SK-N-MC (cell line): ENCODE measurements around the gene CALR.

Source experiments
- DNase-seq: peaks from one replicate; pipeline ENCODE4 v3.0.0-alpha.2; 2011; ENCODE audit warnings: low read depth, low spot score
- H3K27ac ChIP-seq: fragments of 200-600 bp; sonication (generic); 2 replicates; pipeline ENCODE4 v1.5.1; 2016; ENCODE audit warnings: mixed run types
- H3K36me3 ChIP-seq: fragments of 200-600 bp; sonication (generic); 2 replicates; pipeline ENCODE4 v1.6.1; 2017; ENCODE audit warnings: antibody characterized with exemption, low read length, mixed read lengths; ENCODE audit not compliant: insufficient read depth
- H3K4me3 ChIP-seq: fragments of 200-600 bp; sonication (generic); 2 replicates; pipeline ENCODE4 v1.5.1; 2016
- H3K9ac ChIP-seq: fragments of 200-600 bp; sonication (generic); 2 replicates; pipeline ENCODE4 v1.8.0; 2017; ENCODE audit warnings: mixed run types, mixed read lengths; ENCODE audit not compliant: insufficient read length
- H3K9me3 ChIP-seq: fragments of 200-600 bp; sonication (generic); 2 replicates; pipeline ENCODE4 v1.6.1; 2017; ENCODE audit warnings: low read depth, mild to moderate bottlenecking, antibody characterized with exemption, low read length, moderate library complexity, mixed read lengths
- EZH2 ChIP-seq: fragments of 200-600 bp; sonication (generic); IDR thresholded peaks from one replicate; pipeline ENCODE4 v1.6.1; 2017; ENCODE audit warnings: antibody characterized with exemption
- FOXP2 ChIP-seq: optimal IDR thresholded peaks from 2 replicates; pipeline ENCODE3; 2011; ENCODE audit warnings: mild to moderate bottlenecking, moderate library complexity; ENCODE audit not compliant: insufficient read depth; ENCODE audit errors: extremely low read length, control extremely low read depth
- POLR2AphosphoS5 ChIP-seq: IDR thresholded peaks from 2 replicates; pipeline ENCODE4 v1.6.1; 2012; ENCODE audit warnings: mild to moderate bottlenecking, low read depth, low read length, borderline replicate concordance

Gene CALR

GRCh38 chr19:12990431-12990830 lies 52.0 kb downstream of the CALR start:
- no peak for DNase-seq
- H3K27ac ChIP-seq, result peak overlapping the region; percentile 72
- no peaks in the 10 kb centered on the region for H3K9me3 ChIP-seq
- no peaks in the 10 kb centered on the region for H3K36me3 ChIP-seq
- TF ChIP-seq EZH2, result no peak
- TF ChIP-seq FOXP2, result no peak
- TF ChIP-seq POLR2AphosphoS5, result no peak
- H3K9ac ChIP-seq, result no peak overlapping the region
- H3K4me3 ChIP-seq, result peak overlapping the region; percentile 47; the same call in 1 of the 2 replicates

DNA sequence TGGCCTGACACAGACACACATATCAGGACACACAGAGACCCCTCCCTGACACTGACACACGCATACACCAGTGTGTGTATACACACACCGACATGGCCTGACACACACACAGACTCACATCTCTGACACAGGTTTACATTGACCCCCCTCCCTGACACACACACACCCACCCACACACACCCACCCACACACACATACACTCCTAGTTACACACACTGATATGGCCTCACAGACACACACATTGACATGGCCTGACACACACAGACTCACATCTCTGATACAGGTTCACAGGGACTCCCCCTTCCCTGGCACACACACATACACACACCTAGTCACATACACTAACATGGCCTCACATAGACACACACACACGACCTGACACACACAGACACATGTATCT lies 52.4 kb downstream of the CALR start:
- Histone ChIP-seq H3K9ac (no peak overlapping the region), H3K9me3 (no peaks in the 10 kb centered on the region), H3K36me3 (no peaks in the 10 kb centered on the region), H3K4me3 (peak overlapping the region; percentile 47; the same call in 1 of the 2 replicates), H3K27ac (peak overlapping the region; percentile 72)
- TF ChIP-seq FOXP2, result no peak
- no peak for TF ChIP-seq EZH2
- no peak for TF ChIP-seq POLR2AphosphoS5
- no peak for DNase-seq

GRCh38 chr19:12991296-12991695 lies 52.9 kb downstream of the CALR start:
- no peak overlapping the region for H3K4me3 ChIP-seq
- TF ChIP-seq FOXP2 (no peak), EZH2 (no peak), POLR2AphosphoS5 (no peak)
- H3K27ac ChIP-seq, result no peak overlapping the region
- no peaks in the 10 kb centered on the region for H3K9me3 ChIP-seq
- no peak overlapping the region for H3K9ac ChIP-seq
- no peak for DNase-seq
- no peaks in the 10 kb centered on the region for H3K36me3 ChIP-seq

- TF ChIP-seq POLR2AphosphoS5 (no peak), FOXP2 (no peak), EZH2 (no peak)
- no peak for DNase-seq
Measured at GRCh38 chr19:12992729-12993128, 54.3 kb downstream of the CALR start.

GRCh38 chr19:12993562-12993961 lies 55.2 kb downstream of the CALR start:
- peaks cover under 1% of the 10 kb centered on the region; the same call in 1 of the 2 replicates for H3K36me3 ChIP-seq
- H3K9ac ChIP-seq, result no peak overlapping the region
- no peak for TF ChIP-seq FOXP2
- TF ChIP-seq POLR2AphosphoS5, result no peak
- no peak for TF ChIP-seq EZH2
- no peak overlapping the region for H3K27ac ChIP-seq
- no peak for DNase-seq
- H3K4me3 ChIP-seq, result no peak overlapping the region
- no peaks in the 10 kb centered on the region for H3K9me3 ChIP-seq

More at GRCh38 chr19:12992729-12993128, 54.3 kb downstream of the CALR start:
- Histone ChIP-seq H3K4me3 (no peak overlapping the region), H3K9ac (no peak overlapping the region), H3K9me3 (no peaks in the 10 kb centered on the region), H3K36me3 (no peaks in the 10 kb centered on the region), H3K27ac (no peak overlapping the region)
